Ammon's horn (tissue), 1 donor: ENCODE data around the gene XRCC3.
"Not testable (repeated sequence)": the region's sequence is repeated elsewhere in the genome, so short reads cannot be mapped to it uniquely, and the experiment has no call there.

Experiments used
- DNase-seq: peaks from one replicate; pipeline ENCODE4 v3.0.0-alpha.2; 2016; ENCODE audit warnings: low spot score

The XRCC3 gene

DNA sequence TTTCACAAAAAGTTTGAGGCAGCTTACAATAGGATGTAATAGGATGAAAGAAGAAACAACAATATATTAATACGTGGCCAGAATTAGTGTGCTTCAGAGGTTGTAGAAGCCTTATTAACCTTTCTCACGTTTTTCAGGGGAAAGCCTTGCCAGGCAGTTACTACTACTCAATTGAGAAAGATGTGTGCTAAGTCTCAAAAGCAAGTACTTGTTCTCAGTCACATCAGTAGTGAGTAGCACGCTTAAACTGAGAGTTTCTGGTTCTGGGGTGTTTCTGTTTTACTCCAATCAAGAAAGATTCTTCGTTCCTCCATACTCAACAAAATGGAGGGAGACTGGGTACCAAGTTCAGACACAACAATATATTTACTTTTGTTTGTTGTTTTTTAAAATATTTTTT, 47.6 kb downstream of the XRCC3 start:
- DNase-seq, result no peak

DNA sequence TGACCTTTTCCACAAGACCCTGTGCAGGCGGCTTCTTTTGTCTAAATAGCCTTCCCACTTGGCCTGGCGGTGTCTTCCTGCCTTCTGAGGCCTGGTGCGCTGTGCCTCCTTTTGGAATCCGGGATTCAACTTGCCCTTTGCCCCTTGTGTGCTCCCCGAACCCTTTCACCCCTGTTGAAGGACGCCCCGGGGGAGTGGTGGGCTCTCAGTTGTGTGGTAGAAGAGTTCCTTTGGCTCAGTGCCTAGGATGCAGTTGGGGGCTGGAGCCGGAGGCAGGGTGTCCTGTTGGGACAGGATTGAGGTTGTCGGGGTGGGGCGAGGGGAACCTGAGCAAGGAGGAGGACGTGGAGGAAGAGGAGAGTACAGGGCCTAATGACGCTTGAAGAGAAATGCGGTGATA, 51.7 kb downstream of the XRCC3 start:
- DNase-seq, result no peak

DNA sequence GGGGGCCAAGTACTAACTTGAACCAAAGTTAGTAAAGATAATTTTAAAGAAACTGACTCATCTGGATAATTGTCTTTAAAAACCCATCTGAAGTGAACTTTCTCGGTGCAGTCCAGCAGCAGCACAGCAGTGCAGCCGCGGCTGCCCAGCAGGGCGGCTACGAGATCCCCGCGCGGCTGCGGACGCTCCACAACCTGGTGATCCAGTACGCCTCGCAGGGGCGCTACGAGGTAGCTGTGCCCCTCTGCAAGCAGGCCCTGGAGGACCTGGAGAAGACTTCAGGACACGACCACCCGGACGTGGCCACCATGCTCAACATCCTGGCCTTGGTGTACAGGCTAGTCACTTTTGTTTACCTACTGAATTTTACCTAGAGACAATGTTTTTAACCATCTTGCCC, 52.7 kb downstream of the XRCC3 start:
- no peak for DNase-seq

DNA sequence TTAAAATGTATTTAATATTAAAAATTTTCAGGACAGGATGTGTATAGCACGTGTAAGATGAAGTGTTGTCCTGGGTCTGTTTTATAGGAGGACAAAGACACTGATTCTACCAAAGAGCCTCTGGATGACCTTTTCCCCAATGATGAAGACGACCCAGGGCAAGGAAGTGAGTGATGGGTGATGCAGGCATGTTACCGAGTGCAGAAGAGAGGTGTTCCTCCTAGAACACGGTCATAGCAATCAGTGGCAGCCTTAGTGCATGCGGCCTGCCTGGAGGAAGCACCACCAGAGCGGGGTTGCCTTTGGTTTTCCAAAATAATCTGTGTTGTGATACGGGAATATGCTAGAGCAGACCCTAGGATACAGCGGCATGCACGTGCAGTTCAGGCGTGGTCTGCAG, 53.2 kb downstream of the XRCC3 start:
- no peak for DNase-seq

DNA sequence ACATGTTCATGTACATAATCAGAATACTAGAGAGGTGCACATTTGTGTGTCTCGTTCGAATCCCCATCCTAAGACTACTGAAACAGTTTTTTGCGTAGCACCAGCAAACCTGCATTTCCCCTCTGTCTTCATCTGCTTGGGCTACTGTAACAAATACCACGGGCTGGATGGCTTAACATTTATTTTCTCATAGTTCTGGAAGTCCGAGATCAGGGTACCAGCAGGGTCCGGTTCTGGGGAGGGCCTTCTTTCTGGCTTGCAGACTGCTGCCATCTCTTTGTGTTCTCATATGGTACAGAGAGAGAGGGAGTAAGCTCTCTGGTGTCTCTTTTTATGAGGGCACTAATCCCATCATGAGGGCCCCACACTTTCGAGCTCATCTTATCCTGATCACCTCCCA, 55.6 kb downstream of the XRCC3 start:
- no peak for DNase-seq

DNA sequence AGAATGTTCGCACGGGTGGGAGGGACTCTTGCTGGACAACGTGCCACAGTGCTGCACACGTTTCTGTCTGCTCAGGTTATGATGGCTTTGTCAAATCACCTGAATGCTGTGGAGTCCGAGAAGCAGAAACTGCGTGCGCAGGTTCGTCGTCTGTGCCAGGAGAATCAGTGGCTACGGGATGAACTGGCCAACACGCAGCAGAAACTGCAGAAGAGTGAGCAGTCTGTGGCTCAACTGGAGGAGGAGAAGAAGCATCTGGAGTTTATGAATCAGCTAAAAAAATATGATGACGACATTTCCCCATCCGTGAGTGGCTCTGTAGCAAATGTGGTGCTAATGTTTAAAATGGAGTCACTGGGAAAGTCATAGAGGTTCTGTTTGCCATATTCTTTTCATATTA, 57.8 kb downstream of the XRCC3 start:
- DNase-seq, result peak; percentile 41

DNA sequence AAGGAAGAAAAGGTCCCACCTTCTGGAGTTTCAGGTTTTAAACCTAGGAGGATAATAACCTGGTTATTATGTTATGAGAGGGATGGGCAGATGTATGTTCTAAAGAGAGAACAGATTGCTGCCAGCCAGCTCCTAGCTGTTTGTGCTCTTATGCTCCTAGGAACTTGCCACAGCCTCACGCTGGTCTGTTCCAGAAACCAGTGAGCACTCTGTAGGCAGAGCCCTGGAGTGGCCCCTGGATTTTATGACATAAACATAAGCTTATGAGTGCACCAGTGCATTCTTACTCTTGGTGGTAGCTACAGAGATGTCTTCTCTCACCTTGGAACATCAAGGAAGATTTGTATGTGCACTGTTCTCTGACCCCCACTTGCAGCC, 58.5 kb downstream of the XRCC3 start:
- DNase-seq, result no peak

DNA sequence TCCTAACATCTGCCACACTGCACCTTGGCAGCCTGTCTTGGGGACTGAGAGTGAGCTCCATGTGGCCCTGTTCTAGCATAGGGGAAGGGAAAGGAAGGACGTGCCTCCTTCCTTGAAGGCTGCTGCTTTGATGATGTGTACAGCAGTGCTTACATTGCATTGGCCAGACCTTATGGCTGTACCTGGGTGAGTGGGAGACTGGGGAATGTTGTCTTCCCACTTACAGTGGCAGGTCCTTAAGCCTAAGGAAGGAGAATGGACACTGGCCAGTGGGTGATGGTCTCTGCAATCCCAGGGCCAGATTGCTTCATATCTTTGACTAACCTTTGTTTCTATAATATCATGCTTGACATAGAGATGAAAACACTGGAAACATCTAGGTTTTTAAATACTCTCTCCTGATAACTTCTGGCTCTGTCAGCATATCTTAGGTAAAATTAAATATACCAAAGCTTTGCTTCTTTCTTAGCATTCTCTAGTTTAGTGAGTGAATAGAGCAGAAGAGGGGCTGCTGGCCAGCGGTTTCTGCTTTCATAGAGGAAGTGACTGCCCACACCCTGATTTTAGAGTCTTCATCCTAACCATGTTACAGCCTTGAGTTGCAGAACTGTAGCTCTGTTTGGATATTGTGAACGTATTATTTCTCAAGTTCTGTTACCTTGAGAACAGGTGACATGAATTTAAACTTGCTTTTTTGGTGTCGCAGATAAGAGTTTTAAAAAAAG, 59.1 kb downstream of the XRCC3 start:
- DNase-seq, result no peak

DNA sequence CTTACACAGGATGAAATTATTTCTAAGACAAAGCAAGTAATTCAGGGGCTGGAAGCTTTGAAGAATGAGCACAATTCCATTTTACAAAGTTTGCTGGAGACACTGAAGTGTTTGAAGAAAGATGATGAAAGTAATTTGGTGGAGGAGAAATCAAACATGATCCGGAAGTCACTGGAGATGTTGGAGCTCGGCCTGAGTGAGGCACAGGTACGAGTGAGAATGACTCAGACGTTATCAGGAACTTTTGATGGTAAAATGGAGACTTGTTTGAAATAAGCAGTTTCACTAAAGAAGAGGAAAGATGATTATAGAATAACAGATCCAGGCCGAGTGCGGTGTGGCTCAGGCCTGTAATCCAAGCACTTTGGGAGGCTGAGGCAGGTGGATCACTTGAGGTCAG, 60.6 kb downstream of the XRCC3 start:
- no peak for DNase-seq

DNA sequence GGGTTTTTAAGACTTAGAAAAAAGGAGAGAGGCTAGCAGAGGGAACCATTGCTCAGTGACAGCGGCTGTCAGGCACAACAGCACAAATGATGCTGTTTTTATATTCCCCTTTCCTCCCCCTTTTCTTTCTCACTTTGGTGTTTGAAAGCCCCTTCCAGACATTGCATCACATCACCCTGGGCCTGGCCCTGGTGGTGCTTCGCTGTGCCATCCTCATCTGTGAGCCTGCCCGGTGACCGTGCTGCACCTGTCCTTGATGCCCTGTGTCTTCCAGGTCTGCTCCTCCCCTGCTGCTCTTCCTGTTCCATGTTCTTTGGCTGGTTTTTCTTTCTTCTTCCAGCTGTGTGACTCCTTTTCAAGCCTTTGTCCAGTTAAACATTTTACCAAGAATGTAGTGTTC, 61.4 kb downstream of the XRCC3 start:
- no peak for DNase-seq

DNA sequence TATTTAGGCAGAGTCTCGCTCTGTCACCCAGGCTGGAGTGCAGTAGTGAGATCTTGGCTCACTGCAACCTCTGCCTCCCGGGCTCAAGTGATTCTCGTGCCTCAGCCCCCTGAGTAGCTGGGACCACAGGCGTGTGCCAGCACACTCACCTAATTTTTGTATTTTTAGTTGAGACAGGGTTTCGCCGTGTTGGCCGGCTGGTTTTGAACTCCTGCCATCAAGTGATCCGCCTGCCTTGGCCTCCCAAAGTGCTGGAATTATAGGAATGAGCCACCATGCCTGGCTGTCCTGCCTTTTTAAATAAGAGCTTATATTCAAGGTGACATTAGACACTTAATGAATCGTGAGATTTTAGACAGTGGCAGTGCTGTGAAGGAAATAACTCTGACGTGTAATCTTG, 61.9 kb downstream of the XRCC3 start:
- DNase-seq, result not testable (repeated sequence)

DNA sequence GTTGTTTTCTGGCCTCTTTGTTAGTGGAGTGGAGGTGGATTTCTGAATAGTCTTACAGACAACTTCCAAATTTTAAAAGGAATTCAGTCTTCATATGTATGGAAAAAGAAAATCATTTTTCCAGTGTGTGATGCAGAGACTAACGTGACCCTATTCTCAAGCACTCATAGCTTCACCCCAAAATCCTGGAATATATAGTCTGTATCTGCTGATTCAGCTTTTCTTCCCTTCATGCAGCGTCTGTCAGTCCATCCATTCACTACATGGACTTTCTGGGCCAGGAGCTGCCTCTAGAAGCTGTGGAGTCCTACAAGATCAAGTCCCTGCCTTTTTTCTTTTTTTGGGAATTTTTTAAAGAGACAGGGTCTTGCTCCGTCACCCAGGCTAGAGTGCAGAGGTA, 62.4 kb downstream of the XRCC3 start:
- no peak for DNase-seq

DNA sequence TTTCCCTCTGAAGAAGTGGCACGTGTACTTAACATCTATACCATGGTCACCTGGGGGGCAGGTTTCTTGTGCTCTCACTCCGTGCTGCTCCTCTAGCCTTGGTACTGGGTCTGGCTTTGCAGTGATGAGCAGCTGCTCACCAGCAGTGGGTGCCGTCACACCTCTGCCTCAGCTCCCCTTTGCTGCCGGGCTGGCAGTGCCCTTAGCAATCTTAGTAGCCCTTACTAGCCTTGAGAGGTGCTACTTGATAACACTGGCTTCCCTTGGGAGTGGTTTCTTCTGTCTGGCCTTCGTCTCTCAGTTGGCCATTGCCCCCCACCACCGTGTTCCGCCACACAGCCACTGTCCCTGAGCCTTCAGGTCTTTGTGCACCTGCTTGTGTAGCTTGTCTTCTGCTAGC, 63.7 kb downstream of the XRCC3 start:
- DNase-seq, result no peak

DNA sequence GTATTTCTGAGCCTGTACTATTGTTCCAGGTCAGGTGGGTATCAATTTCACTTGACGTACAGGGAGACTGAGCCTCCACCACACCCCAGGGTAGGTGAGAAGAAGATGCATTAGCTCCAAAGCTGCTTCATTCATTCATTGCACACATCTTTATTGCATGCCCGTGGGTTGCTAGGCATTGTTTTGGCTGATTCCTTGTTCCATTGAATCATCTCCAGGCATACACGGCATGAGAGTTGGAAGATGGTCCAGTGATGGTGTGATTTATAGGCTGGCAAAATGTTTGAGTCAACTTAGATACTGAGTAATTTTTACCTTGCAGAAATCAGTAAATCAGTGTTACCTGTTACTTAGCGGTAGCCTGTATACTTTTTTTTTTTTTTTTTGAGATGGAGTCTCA, 65.0 kb downstream of the XRCC3 start:
- DNase-seq, result no peak

DNA sequence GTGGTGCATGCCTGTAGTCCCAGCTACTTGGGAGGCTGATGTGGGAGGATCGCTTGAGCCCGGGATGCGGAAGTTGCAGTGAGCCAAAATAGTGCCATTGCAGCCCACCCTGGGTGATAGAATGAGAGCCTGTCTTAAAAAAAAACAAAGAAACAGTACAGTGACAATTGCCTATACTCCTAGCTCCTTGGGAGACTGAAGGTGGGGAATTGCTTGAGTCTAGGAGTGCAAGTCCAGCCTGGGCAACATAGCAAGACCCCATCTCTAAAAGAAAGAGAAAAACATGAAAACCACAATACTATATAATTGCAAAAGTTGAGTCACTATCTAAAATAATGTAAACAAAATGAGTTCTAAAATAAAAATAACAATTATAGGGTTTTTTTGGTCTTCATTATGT, 66.2 kb downstream of the XRCC3 start:
- DNase-seq, result no peak
